Prostate gland (tissue), 2 donors: ENCODE data around the gene RALGPS1. TPM values are rescaled to one million over a fixed set of nuclear protein-coding genes. Genes with fewer than 3 reads are reported as not detected.

ENCODE experiments used
- DNase-seq: peaks from one replicate; pipeline ENCODE4 v3.0.0-alpha.2; 2019; ENCODE audit warnings: low spot score
- H3K27ac ChIP-seq, 2 donors: fragments of 200-600 bp; sonication (generic); 2 replicates each; pipeline ENCODE4 v1.5.1; 2017 to 2019
- H3K27me3 ChIP-seq: fragments of 200-600 bp; sonication (generic); replicated peaks from 2 replicates; pipeline ENCODE4 v1.5.1; 2019; ENCODE audit not compliant: insufficient read depth
- H3K36me3 ChIP-seq, 2 donors: fragments of 200-600 bp; sonication (generic); 1 replicate in 1 of 2; 2 replicates in 1 of 2; pipeline versions ENCODE4 v1.5.1 to v1.8.1; 2017 to 2019
- H3K4me1 ChIP-seq: fragments of 200-600 bp; sonication (generic); replicated peaks from 2 replicates; pipeline ENCODE4 v1.5.1; 2019
- H3K4me3 ChIP-seq, 2 donors: fragments of 200-600 bp; sonication (generic); 2 replicates each; pipeline ENCODE4 v1.5.1; 2017 to 2019
- H3K9me3 ChIP-seq: fragments of 200-600 bp; sonication (generic); 2 replicates; pipeline ENCODE4 v1.5.1; 2017
- CTCF ChIP-seq, 4 experiments: fragments of 200-600 bp in 2 of 4; fragments of 450-650 bp in 2 of 4; sonication (generic) in 2 of 4; IDR thresholded peaks; 1 replicate in 3 of 4; 2 replicates in 1 of 4; pipeline ENCODE4 v1.5.1; 2016 to 2019; ENCODE audit warnings: antibody characterized with exemption in 4 of 4, mild to moderate bottlenecking in 2 of 4, moderate library complexity in 2 of 4
- POLR2A ChIP-seq: fragments of 450-650 bp; IDR thresholded peaks from one replicate; pipeline ENCODE4 v1.6.1; 2016; ENCODE audit warnings: antibody characterized with exemption, mild to moderate bottlenecking
- POLR2AphosphoS5 ChIP-seq: sonication (generic); formaldehyde crosslinking; IDR thresholded peaks from one replicate; pipeline ENCODE4 v1.6.1; 2017; ENCODE audit warnings: antibody characterized with exemption
- WGBS: methylation state at CpG from one replicate; pipeline ENCODE4 v1.1.5; 2018; 5-methylcytosine and 5-hydroxymethylcytosine counted together
- intact Hi-C: fragments of 100-400 bp; cut with DNase I; formaldehyde crosslinking; loops from one replicate; pipeline ENCODE4 v1.14.2; 2022
- total RNA-seq, 2 donors: library from RNA; depleted of rRNA; stranded (reverse); fragments of >200 nt; gene quantifications; one replicate each; pipeline ENCODE4 v1.1.0, GENCODE V29; 2016

RALGPS1 gene
- total RNA-seq, 2 donors from 2014 or later = 14.7 to 20.7 TPM

DNA sequence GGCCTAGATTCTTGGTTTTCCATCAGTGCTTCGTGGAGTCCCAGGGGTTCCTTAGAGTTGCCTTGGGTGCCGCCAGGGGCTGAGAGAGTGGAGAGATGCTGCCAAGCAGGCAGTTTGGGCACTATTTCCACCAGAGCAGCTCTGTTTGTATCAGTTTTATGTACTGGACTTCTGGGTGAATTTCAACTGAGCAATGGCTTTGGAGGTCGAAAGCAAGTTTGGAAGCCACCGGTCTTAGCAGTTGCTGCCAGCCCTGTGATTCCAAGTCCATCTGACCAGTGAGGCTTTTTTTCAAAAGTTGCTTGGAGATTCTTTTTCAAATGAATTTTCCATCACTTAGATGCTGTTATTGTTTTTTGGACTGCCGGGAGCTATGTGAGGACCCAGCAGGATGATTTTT is 139.4 kb downstream of the RALGPS1 start:
- no peak overlapping the region for H3K4me3 ChIP-seq
- no peaks in the 10 kb centered on the region for H3K36me3 ChIP-seq
- no peaks in the 10 kb centered on the region for H3K27me3 ChIP-seq
- H3K27ac ChIP-seq = no peak overlapping the region
- DNase-seq = no peak
- no peaks in the 10 kb centered on the region for H3K4me1 ChIP-seq
- WGBS = 76% methylated on average over 5 of the region's 5 CpGs
- no peak for TF ChIP-seq CTCF (IDR thresholded peaks at IDR 0.05)
- no peak for TF ChIP-seq POLR2AphosphoS5
- no peak for TF ChIP-seq POLR2A
- intact Hi-C loops = no loop called here
- H3K9me3 ChIP-seq = no peaks in the 10 kb centered on the region

- intact Hi-C loops = no loop called here
- H3K36me3 ChIP-seq = no peaks in the 10 kb centered on the region
- H3K4me3 ChIP-seq = no peak overlapping the region
- no peak for DNase-seq
- TF ChIP-seq CTCF (IDR thresholded peaks at IDR 0.05) = no peak
- H3K27ac ChIP-seq = no peak overlapping the region
- no peaks in the 10 kb centered on the region for H3K27me3 ChIP-seq
- no peaks in the 10 kb centered on the region for H3K4me1 ChIP-seq
- H3K9me3 ChIP-seq = no peaks in the 10 kb centered on the region
Observed at GRCh38 chr9:127055745-127056402, 141.3 kb downstream of the RALGPS1 start.

DNA sequence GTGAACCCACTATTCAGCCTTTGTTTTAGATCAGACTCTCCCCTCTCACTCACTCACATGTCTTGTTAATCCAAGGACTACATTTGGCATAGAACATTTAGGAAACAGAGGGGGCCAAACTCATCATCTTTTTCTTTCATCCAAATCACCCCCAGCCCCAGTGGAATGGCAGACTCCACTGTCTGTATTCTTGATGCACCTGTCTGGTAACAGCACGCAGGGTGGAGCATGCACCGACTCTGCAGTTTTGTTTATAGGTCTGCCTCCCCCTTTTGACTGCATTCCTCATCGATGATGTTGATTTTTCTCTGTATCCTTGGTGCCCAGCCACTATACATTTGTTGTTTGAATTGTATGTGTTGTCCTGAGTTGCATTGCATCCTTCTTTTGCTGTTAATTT is 141.9 kb downstream of the RALGPS1 start:
- H3K36me3 ChIP-seq = no peaks in the 10 kb centered on the region
- intact Hi-C loops = no loop called here
- no peaks in the 10 kb centered on the region for H3K27me3 ChIP-seq
- H3K4me3 ChIP-seq = no peak overlapping the region
- WGBS = 75% methylated on average over 3 of the region's 3 CpGs
- no peaks in the 10 kb centered on the region for H3K9me3 ChIP-seq
- H3K4me1 ChIP-seq = no peaks in the 10 kb centered on the region
- no peak overlapping the region for H3K27ac ChIP-seq
- no peak for TF ChIP-seq CTCF (IDR thresholded peaks at IDR 0.05)
- no peak for TF ChIP-seq POLR2A
- TF ChIP-seq POLR2AphosphoS5 = no peak
- DNase-seq = no peak

DNA sequence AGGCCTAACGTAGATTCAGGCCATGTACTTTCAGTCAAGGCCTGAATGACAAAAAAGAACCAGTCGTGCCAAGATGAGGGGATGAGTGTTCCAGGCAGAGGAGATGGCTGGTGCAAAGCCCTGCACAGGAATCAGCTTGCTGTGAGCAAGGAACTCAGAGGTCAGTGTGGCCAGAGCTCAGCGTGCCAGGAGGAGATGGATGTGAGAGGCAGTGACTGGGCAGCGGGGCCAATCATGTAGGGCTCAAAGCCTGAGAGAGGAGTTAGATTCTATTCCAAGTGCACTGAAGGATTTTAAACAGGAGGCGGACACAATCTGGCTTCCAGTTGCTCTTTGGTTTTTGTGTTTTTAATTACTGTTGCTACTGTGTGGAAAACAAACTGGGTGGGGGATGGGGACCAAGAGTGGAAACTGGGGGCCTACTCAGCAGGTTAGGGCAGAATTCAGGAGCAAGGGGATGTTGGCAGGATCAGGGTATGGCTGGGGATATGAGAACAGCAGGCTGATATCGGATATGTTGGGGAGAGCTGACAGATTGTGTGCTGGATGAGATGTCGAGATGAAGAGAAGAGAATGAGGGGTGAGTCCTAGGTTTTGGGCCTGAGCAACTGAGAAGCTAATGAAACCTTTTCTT is 143.5 kb downstream of the RALGPS1 start:
- TF ChIP-seq CTCF (IDR thresholded peaks at IDR 0.05) = no peak
- no peak for TF ChIP-seq POLR2AphosphoS5
- no peak for TF ChIP-seq POLR2A
- Histone ChIP-seq H3K27ac (no peak overlapping the region), H3K4me1 (no peaks in the 10 kb centered on the region), H3K9me3 (no peaks in the 10 kb centered on the region), H3K27me3 (no peaks in the 10 kb centered on the region), H3K4me3 (no peak overlapping the region), H3K36me3 (no peaks in the 10 kb centered on the region)
- DNase-seq = no peak
- 78% methylated on average over 7 of the region's 7 CpGs for WGBS
- intact Hi-C loops = no loop called here

- intact Hi-C loops = no loop called here
- no peaks in the 10 kb centered on the region for H3K4me1 ChIP-seq
- H3K27me3 ChIP-seq = no peaks in the 10 kb centered on the region
- H3K36me3 ChIP-seq = no peaks in the 10 kb centered on the region
- no peak overlapping the region for H3K27ac ChIP-seq
- H3K9me3 ChIP-seq = no peaks in the 10 kb centered on the region
- WGBS = 88% methylated on average over 4 of the region's 4 CpGs
- H3K4me3 ChIP-seq = no peak overlapping the region
- no peak for DNase-seq
- no peak for TF ChIP-seq POLR2A
Observed at GRCh38 chr9:127058645-127059021, 144.1 kb downstream of the RALGPS1 start.
